Pancreas (tissue), 10 donors: ENCODE results near the gene SCYGR5. TPM values are rescaled to one million over a fixed set of nuclear protein-coding genes. Genes with fewer than 3 reads are reported as not detected.

Source experiments
- ATAC-seq, 4 donors: fragments of 200-7000 bp; cut with Tn5 transposase; one replicate each; pipeline versions ENCODE4 v1.8.0 to v1.9.1; 2020; ENCODE audit warnings: mild to moderate bottlenecking in 4 of 4, moderate library complexity in 4 of 4
- DNase-seq, 6 donors: peaks; one replicate each; pipeline ENCODE4 v3.0.0-alpha.2; 2020
- FAIRE-seq: peaks from 2 replicates; lab custom pipeline; 2012; peaks lifted over from hg19 to GRCh38; lab: Jason Lieb, UNC
- H3K27ac ChIP-seq, 4 donors: fragments of 200-600 bp; sonication (generic); 1 replicate in 3 of 4; 2 replicates in 1 of 4; pipeline versions ENCODE4 v1.5.0 to v1.8.0; 2020
- H3K27me3 ChIP-seq, 4 donors: fragments of 200-600 bp; one replicate each; pipeline ENCODE4 v1.8.0; 2021
- H3K36me3 ChIP-seq, 3 donors: fragments of 200-600 bp; sonication (generic) in 1 of 3; one replicate each; pipeline versions ENCODE4 v1.5.0 to v1.8.0; 2020 to 2021
- H3K4me1 ChIP-seq, 3 donors: fragments of 200-600 bp; one replicate each; pipeline ENCODE4 v1.8.0; 2021
- H3K4me3 ChIP-seq, 4 donors: fragments of 200-600 bp; sonication (generic) in 2 of 4; one replicate each; pipeline versions ENCODE4 v1.5.0 to v1.8.0; 2020 to 2021
- H3K9me3 ChIP-seq, 4 donors: fragments of 200-600 bp; one replicate each; pipeline ENCODE4 v1.8.0; 2021
- WGBS, 2 donors: extraction: QIAGEN DNeasy Blood & Tissue Kit; methylation state at CpG; one replicate each; pipeline ENCODE4 v1.1.7; 2013; 5-methylcytosine and 5-hydroxymethylcytosine counted together
- intact Hi-C, 3 donors: fragments of 100-400 bp; cut with DNase I; formaldehyde crosslinking; loops; one replicate each; pipeline versions ENCODE4 v1.11.1 to v1.14.2; 2022
- polyA plus RNA-seq, 2 donors: library from polyadenylated mRNA; stranded (reverse); fragments of 200-250 nt; gene quantifications; one replicate each; pipeline ENCODE4 v1.2.3, GENCODE V29; 2013
- total RNA-seq, 6 donors: library from RNA; stranded (reverse); fragmentation: NEBNext Ultra II Directional in 4 of 6; extraction: Animal tissue kit (Norgen Biotek cat#: 25700) in 4 of 6; gene quantifications; one replicate each; pipeline versions ENCODE4 v1.2.1 to v1.2.4, GENCODE V29; 2021 to 2023
- TF ChIP-seq, protein P1 (sequence below), 4 donors: fragments of 200-600 bp; sonication (generic) in 3 of 4; IDR thresholded peaks; one replicate each; pipeline versions ENCODE4 v1.5.0 to v1.8.0; 2021; ENCODE audit warnings: antibody characterized with exemption in 4 of 4
- donor health status: healthy with polysubstance abuse.
- donor health status: DM: no; HTN: no; CAD: no; lungs with moderate emphysema.
- donor health status: DM: no; HTN: no; CAD: no.
- donor health status: control.
- donor health status: control.
- donor health status: Bipolar disorder and iron deficiency.
- donor health status: DM: yes; HTN: yes; CAD: no.
- donor health status: DM: no; HTN: no; CAD: no.
- donor health status: DM: no; HTN: no; CAD: no.
- donor health status: DM: yes; HTN: yes; CAD: no.

The SCYGR5 gene
- total and polyA plus RNA-seq, 8 donors = not detected

DNA sequence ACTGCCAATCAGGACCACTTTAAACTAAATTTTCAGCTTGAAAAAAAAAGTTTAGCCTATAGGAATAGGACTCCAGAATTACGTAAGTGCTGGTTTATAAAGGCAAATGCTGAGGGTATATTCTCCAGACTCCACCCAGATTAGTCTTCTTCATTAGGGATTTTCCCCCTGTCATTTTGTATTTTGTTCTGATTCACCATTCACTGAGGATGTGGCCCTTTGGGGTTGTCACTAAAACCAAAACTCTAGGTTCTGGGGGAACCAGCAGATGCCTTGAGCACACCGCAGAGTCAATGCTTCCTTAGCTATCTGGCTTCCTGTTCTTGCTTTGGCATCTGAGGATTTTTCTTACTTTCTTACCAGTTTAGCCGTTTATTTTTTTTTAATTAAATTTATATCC lies 38.8 kb upstream of the SCYGR5 start:
- WGBS, 2 donors = 74 to 85% methylated on average over 3 of the region's 3 CpGs
- FAIRE-seq = no peak
- no peak overlapping the region for H3K27ac ChIP-seq
- no peaks in the 10 kb centered on the region for H3K4me1 ChIP-seq
- no peaks in the 10 kb centered on the region for H3K9me3 ChIP-seq
- intact Hi-C loops = no loop called here
- ATAC-seq = no peak
- H3K36me3 ChIP-seq = no peaks in the 10 kb centered on the region
- H3K27me3 ChIP-seq = no peaks in the 10 kb centered on the region
- no peak for DNase-seq
- no peak overlapping the region for H3K4me3 ChIP-seq
- TF ChIP-seq, protein P1, sequence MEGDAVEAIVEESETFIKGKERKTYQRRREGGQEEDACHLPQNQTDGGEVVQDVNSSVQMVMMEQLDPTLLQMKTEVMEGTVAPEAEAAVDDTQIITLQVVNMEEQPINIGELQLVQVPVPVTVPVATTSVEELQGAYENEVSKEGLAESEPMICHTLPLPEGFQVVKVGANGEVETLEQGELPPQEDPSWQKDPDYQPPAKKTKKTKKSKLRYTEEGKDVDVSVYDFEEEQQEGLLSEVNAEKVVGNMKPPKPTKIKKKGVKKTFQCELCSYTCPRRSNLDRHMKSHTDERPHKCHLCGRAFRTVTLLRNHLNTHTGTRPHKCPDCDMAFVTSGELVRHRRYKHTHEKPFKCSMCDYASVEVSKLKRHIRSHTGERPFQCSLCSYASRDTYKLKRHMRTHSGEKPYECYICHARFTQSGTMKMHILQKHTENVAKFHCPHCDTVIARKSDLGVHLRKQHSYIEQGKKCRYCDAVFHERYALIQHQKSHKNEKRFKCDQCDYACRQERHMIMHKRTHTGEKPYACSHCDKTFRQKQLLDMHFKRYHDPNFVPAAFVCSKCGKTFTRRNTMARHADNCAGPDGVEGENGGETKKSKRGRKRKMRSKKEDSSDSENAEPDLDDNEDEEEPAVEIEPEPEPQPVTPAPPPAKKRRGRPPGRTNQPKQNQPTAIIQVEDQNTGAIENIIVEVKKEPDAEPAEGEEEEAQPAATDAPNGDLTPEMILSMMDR (IDR thresholded peaks at IDR 0.05) = no peak

DNA sequence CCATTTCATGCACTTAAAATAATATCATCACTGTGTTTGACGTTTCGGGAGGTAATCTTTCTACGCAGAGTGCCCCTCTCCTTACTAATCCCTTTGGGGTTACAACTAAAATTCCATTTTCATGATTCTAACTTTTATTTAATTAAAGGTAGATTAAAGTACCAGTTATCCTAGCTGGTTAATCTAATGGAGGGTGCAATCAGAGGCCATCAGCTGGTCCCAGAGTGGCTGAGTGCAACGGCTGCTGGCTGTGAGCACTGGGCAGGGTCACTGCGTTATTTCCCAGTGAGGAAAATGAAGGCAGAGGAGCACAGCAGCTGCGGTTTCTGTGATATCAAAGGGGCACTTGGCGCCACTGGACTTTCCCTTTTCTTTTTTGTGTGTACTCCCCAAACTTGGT lies 37.2 kb upstream of the SCYGR5 start:
- TF ChIP-seq, protein P1 (IDR thresholded peaks at IDR 0.05) = no peak
- intact Hi-C loops = no loop called here
- WGBS, 2 donors = 54 to 65% methylated on average over 7 of the region's 7 CpGs

GRCh38 chr2:227630322-227630721 lies 36.3 kb upstream of the SCYGR5 start:
- ATAC-seq (no peak), DNase-seq (no peak), FAIRE-seq (no peak)
- H3K36me3 ChIP-seq = no peaks in the 10 kb centered on the region
- TF ChIP-seq, protein P1 (IDR thresholded peaks at IDR 0.05) = no peak
- intact Hi-C loops = no loop called here
- no peak overlapping the region for H3K27ac ChIP-seq
- H3K4me1 ChIP-seq = no peaks in the 10 kb centered on the region
- WGBS, 2 donors = 71 to 77% methylated on average over 3 of the region's 3 CpGs
- no peaks in the 10 kb centered on the region for H3K9me3 ChIP-seq
- no peak overlapping the region for H3K4me3 ChIP-seq
- H3K27me3 ChIP-seq = no peaks in the 10 kb centered on the region

More for the DNA sequence above, 37.2 kb upstream of the SCYGR5 start:
- DNase-seq = no peak
- no peak for FAIRE-seq
- H3K36me3 ChIP-seq = no peaks in the 10 kb centered on the region
- ATAC-seq = no peak
- H3K4me1 ChIP-seq = no peaks in the 10 kb centered on the region
- no peak overlapping the region for H3K4me3 ChIP-seq
- H3K27me3 ChIP-seq = no peaks in the 10 kb centered on the region
- H3K27ac ChIP-seq = no peak overlapping the region
- H3K9me3 ChIP-seq = no peaks in the 10 kb centered on the region

GRCh38 chr2:227632827-227633226 lies 33.8 kb upstream of the SCYGR5 start:
- no peak for FAIRE-seq
- Histone ChIP-seq H3K27ac (no peak overlapping the region), H3K4me3 (no peak overlapping the region), H3K9me3 (no peaks in the 10 kb centered on the region), H3K36me3 (no peaks in the 10 kb centered on the region), H3K4me1 (no peaks in the 10 kb centered on the region), H3K27me3 (no peaks in the 10 kb centered on the region)
- TF ChIP-seq, protein P1 (IDR thresholded peaks at IDR 0.05) = no peak
- 74 to 80% methylated on average over 6 of the region's 6 CpGs for WGBS, 2 donors
- ATAC-seq = no peak
- intact Hi-C loops = no loop called here
- no peak for DNase-seq

DNA sequence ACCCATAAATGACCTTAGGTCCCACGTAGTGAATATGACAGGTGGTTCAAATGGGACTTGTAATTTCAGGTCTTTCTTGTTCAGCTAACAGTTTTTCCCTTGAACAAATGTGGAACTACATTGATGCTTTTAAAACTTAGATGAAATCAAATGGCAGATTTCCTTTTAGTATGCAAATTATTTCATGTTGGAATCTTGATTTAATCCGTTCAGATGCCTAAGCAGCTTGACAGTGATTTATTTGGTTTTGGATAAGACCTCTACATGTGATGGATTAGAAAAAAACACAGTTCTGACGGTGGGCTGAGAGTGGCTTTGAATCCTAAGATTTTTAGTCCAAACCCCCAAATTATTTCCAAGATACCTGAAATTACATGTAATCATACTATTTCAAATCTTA lies 32.4 kb upstream of the SCYGR5 start:
- Histone ChIP-seq H3K9me3 (no peaks in the 10 kb centered on the region), H3K27me3 (no peaks in the 10 kb centered on the region), H3K4me3 (no peak overlapping the region), H3K36me3 (no peaks in the 10 kb centered on the region), H3K4me1 (no peaks in the 10 kb centered on the region), H3K27ac (no peak overlapping the region)
- TF ChIP-seq, protein P1 (IDR thresholded peaks at IDR 0.05) = no peak
- intact Hi-C loops = no loop called here
- WGBS, 2 donors = 52 to 58% methylated on average over 3 of the region's 3 CpGs
- DNase-seq (no peak), FAIRE-seq (no peak), ATAC-seq (no peak)
